Mesendoderm (in vitro differentiated cells): ENCODE data around the gene PCSK5.
A peak's percentile ranks its signal among the peaks of the same experiment; 100 is the strongest.

Experiments
- DNase-seq: peaks from one replicate; pipeline ENCODE4 v3.0.0; 2013
- H2AK5ac ChIP-seq: 2 replicates; pipeline ENCODE4 v1.6.1; 2013; ENCODE audit warnings: low read length, inconsistent platforms
- H2BK120ac ChIP-seq: 2 replicates; pipeline ENCODE4 v1.6.1; 2013; ENCODE audit warnings: low read depth, mild to moderate bottlenecking, low read length, moderate library complexity, mixed read lengths
- H2BK15ac ChIP-seq: replicated peaks from 2 replicates; pipeline ENCODE4 v1.6.1; 2013; ENCODE audit warnings: low read depth, mild to moderate bottlenecking, moderate library complexity
- H2BK5ac ChIP-seq: 2 replicates; pipeline ENCODE4 v1.6.1; 2013; ENCODE audit warnings: low read length, inconsistent platforms
- H3K18ac ChIP-seq: 2 replicates; pipeline ENCODE4 v1.6.1; 2013; ENCODE audit warnings: mild to moderate bottlenecking, low read length, mixed read lengths
- H3K23ac ChIP-seq: one replicate; pipeline ENCODE4 v1.6.1; 2013; ENCODE audit warnings: low read length
- H3K27ac ChIP-seq: 2 replicates; pipeline ENCODE4 v1.5.1; 2013; ENCODE audit warnings: low read depth, mild to moderate bottlenecking, inconsistent platforms, low read length, moderate library complexity
- H3K27me3 ChIP-seq: 2 replicates; pipeline ENCODE4 v1.6.1; 2013; ENCODE audit warnings: low read length, control low read depth, mild to moderate bottlenecking, inconsistent platforms; ENCODE audit not compliant: insufficient read depth, poor library complexity
- H3K36me3 ChIP-seq: 2 replicates; pipeline ENCODE4 v1.6.1; 2013; ENCODE audit warnings: low read length, inconsistent platforms; ENCODE audit not compliant: control insufficient read depth, insufficient read depth
- H3K4ac ChIP-seq: one replicate; pipeline ENCODE4 v1.6.1; 2013; ENCODE audit warnings: low read depth, mild to moderate bottlenecking, low read length, moderate library complexity
- H3K4me1 ChIP-seq: 2 replicates; pipeline ENCODE4 v1.6.1; 2013; ENCODE audit warnings: low read depth, low read length, inconsistent platforms; ENCODE audit not compliant: control insufficient read depth
- H3K4me2 ChIP-seq: 2 replicates; pipeline ENCODE4 v1.6.1; 2013; ENCODE audit warnings: low read length
- H3K4me3 ChIP-seq: 2 replicates; pipeline ENCODE4 v1.5.1; 2013; ENCODE audit warnings: mild to moderate bottlenecking, low read length
- H3K56ac ChIP-seq: one replicate; pipeline ENCODE4 v1.6.1; 2013; ENCODE audit warnings: low read length
- H3K79me1 ChIP-seq: 2 replicates; pipeline ENCODE4 v1.6.1; 2013; ENCODE audit warnings: low read length, inconsistent platforms
- H3K79me2 ChIP-seq: 2 replicates; pipeline ENCODE4 v1.6.1; 2013; ENCODE audit warnings: mild to moderate bottlenecking, low read length; ENCODE audit not compliant: control insufficient read depth, insufficient read depth
- H3K9ac ChIP-seq: 2 replicates; pipeline ENCODE4 v1.6.1; 2013; ENCODE audit warnings: low read length, inconsistent platforms
- H4K5ac ChIP-seq: one replicate; pipeline ENCODE4 v1.6.1; 2013; ENCODE audit warnings: low read length
- H4K8ac ChIP-seq: one replicate; pipeline ENCODE4 v1.6.1; 2013; ENCODE audit warnings: low read depth, mild to moderate bottlenecking, control low read depth, low read length, moderate library complexity
- WGBS: extraction: QIAGEN DNeasy Blood & Tissue Kit; methylation state at CpG from one replicate; pipeline ENCODE4 v1.1.7; 2013; ENCODE audit warnings: low lambda C conversion rate, missing lambda C conversion rate; ENCODE audit not compliant: insufficient coverage; ENCODE audit errors: extremely low coverage; 5-methylcytosine and 5-hydroxymethylcytosine counted together

Gene PCSK5

DNA sequence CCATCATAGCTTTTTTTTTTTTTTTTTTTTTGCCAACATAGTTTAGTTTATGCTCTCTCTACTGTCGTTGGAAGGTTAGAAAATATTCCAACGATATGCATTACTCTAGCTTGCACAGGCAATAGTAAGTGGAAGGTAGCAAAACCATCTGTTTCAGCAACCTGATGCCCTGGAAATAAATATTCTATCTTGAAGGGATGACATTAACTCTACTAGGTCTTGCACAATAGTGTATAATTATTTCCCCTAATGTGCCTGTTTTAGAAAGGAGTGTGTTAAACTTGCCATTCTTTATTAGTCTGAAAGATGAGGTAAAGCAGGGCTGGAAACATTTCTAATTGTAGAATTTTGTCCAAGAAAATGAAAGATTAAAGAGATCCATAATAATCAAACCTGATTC, 111.0 kb downstream of the PCSK5 start:
- no peak overlapping the region for H3K23ac ChIP-seq
- H3K4me3 ChIP-seq: no peak overlapping the region
- no peak overlapping the region for H2BK120ac ChIP-seq
- WGBS: no CpG with 5 or more reads among the region's 2 CpGs
- no peaks in the 10 kb centered on the region for H3K36me3 ChIP-seq
- no peak overlapping the region for H3K18ac ChIP-seq
- H3K56ac ChIP-seq: no peak overlapping the region
- H3K4me1 ChIP-seq: no peaks in the 10 kb centered on the region
- H3K4ac ChIP-seq: no peak overlapping the region
- H2BK5ac ChIP-seq: no peak overlapping the region
- H3K4me2 ChIP-seq: no peak overlapping the region
- no peak overlapping the region for H2BK15ac ChIP-seq
- H3K27ac ChIP-seq: no peak overlapping the region
- H4K5ac ChIP-seq: no peak overlapping the region
- DNase-seq: no peak
- H3K9ac ChIP-seq: no peak overlapping the region
- no peaks in the 10 kb centered on the region for H3K79me1 ChIP-seq
- H3K79me2 ChIP-seq: no peaks in the 10 kb centered on the region
- H3K27me3 ChIP-seq: no peaks in the 10 kb centered on the region
- H2AK5ac ChIP-seq: no peak overlapping the region
- no peak overlapping the region for H4K8ac ChIP-seq

DNA sequence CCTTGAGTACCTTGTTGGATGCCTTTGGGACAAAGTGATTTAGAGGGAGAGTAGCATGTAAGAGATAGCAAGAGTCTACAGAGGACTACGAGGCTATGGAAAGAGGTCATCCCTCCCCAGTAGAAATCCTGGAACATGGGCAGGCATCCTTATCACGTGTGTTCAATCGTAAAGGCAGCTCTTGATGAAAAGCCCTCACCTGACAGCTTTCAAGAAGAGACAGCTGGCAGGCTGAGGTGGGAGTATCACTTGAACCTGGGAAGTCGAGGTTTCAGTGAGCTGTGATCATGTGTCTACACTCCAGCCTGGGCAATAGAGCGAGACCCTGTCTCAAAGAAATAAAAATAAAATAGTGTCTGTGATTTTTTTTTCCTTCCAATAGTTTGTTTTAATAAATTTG, 112.6 kb downstream of the PCSK5 start:
- Histone ChIP-seq H3K23ac (no peak overlapping the region), H3K79me2 (no peaks in the 10 kb centered on the region), H3K4me2 (no peak overlapping the region), H3K18ac (no peak overlapping the region), H2BK5ac (no peak overlapping the region), H3K4me1 (no peaks in the 10 kb centered on the region), H4K5ac (no peak overlapping the region), H3K4ac (no peak overlapping the region), H3K27ac (no peak overlapping the region), H3K79me1 (no peaks in the 10 kb centered on the region), H2AK5ac (no peak overlapping the region), H3K4me3 (no peak overlapping the region), H4K8ac (no peak overlapping the region), H2BK15ac (no peak overlapping the region), H3K27me3 (no peaks in the 10 kb centered on the region), H3K56ac (no peak overlapping the region), H2BK120ac (no peak overlapping the region), H3K36me3 (no peaks in the 10 kb centered on the region), H3K9ac (no peak overlapping the region)
- DNase-seq: no peak
- WGBS: no CpG with 5 or more reads among the region's 5 CpGs

DNA sequence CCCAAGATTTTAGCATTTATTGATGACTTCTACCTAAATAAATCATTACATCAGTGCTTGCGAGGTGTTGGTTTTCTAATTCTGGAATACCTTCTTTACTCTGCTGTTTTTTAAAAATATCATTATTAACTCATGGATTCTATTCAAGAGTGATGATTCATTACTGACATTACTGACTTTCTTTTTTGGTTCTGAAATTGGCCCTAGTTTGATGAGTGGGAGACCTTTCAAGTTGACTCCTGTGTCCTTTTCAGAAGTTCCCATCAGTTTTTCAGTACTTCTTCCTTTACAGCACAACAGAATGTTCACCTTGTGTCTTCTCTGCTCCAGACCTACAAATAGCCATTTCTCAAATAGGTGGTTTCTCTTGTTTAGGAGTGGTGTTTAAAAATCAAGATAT, 114.1 kb downstream of the PCSK5 start:
- DNase-seq: no peak
- no peak overlapping the region for H2AK5ac ChIP-seq
- no peak overlapping the region for H2BK5ac ChIP-seq
- H3K79me1 ChIP-seq: no peaks in the 10 kb centered on the region
- no peak overlapping the region for H3K56ac ChIP-seq
- H3K27me3 ChIP-seq: no peaks in the 10 kb centered on the region
- H3K18ac ChIP-seq: no peak overlapping the region
- H3K23ac ChIP-seq: no peak overlapping the region
- no peak overlapping the region for H2BK15ac ChIP-seq
- H3K79me2 ChIP-seq: no peaks in the 10 kb centered on the region
- no peaks in the 10 kb centered on the region for H3K36me3 ChIP-seq
- WGBS: no CpG with 5 or more reads among the region's 1 CpG
- no peak overlapping the region for H4K8ac ChIP-seq
- no peak overlapping the region for H3K4ac ChIP-seq
- no peaks in the 10 kb centered on the region for H3K4me1 ChIP-seq
- no peak overlapping the region for H4K5ac ChIP-seq
- no peak overlapping the region for H3K27ac ChIP-seq
- no peak overlapping the region for H2BK120ac ChIP-seq
- no peak overlapping the region for H3K4me2 ChIP-seq
- H3K4me3 ChIP-seq: no peak overlapping the region
- H3K9ac ChIP-seq: no peak overlapping the region

DNA sequence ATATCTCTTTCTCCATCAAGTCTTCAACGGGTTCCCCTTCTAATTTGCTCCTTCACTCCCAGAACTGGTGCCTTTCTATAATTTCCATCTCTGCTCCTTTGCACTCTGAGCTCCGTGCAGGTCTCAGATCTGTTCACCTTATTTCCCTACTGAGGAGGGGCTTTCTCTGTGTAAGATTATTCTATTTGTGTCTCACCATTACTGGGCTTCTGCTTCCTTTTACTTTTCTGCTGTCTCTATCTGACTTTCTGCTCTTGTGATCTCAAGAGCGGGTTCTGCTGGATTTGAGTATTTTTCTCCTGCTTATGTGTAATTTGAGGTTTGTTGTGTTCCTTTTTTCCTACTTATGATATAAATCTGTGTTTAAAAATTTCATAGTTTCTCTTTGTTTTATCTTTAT, 117.5 kb downstream of the PCSK5 start:
- H3K27me3 ChIP-seq: no peaks in the 10 kb centered on the region
- no peaks in the 10 kb centered on the region for H3K36me3 ChIP-seq
- no peak overlapping the region for H2AK5ac ChIP-seq
- H2BK15ac ChIP-seq: no peak overlapping the region
- H3K9ac ChIP-seq: no peak overlapping the region
- H3K79me1 ChIP-seq: no peaks in the 10 kb centered on the region
- H3K56ac ChIP-seq: no peak overlapping the region
- H2BK5ac ChIP-seq: no peak overlapping the region
- H3K18ac ChIP-seq: no peak overlapping the region
- H4K8ac ChIP-seq: no peak overlapping the region
- H3K4ac ChIP-seq: no peak overlapping the region
- no peaks in the 10 kb centered on the region for H3K79me2 ChIP-seq
- no peaks in the 10 kb centered on the region for H3K4me1 ChIP-seq
- DNase-seq: no peak
- H2BK120ac ChIP-seq: no peak overlapping the region
- no peak overlapping the region for H4K5ac ChIP-seq
- H3K4me2 ChIP-seq: no peak overlapping the region
- no peak overlapping the region for H3K4me3 ChIP-seq
- no peak overlapping the region for H3K27ac ChIP-seq
- H3K23ac ChIP-seq: no peak overlapping the region
- no CpG with 5 or more reads among the region's 3 CpGs for WGBS

DNA sequence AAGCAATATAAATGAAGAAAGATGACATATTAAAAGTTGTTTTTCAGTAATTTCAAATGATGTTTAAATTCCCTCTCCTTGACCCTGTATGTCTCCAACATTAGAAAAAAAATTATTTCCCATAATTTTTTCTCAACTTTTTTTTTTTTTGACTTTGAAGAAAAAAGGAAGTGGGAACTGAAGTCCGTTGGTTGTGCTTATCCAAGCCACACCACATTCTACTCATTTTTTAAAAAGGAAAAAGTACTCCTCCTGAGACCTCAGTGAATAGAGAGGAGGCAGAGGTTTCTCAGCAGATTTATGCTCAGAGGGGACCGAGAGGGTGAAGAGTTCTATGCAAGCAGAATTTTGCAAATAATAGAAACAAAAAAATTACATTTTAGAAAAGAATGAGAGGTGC, 123.3 kb downstream of the PCSK5 start:
- Histone ChIP-seq H3K27me3 (no peaks in the 10 kb centered on the region), H3K4me2 (no peak overlapping the region), H3K79me1 (no peaks in the 10 kb centered on the region), H2AK5ac (no peak overlapping the region), H3K9ac (no peak overlapping the region), H4K5ac (no peak overlapping the region), H2BK5ac (no peak overlapping the region), H3K23ac (no peak overlapping the region), H3K56ac (no peak overlapping the region), H3K4me1 (peaks cover 2% of the 10 kb centered on the region), H3K27ac (no peak overlapping the region), H3K36me3 (no peaks in the 10 kb centered on the region), H3K4ac (no peak overlapping the region), H2BK15ac (no peak overlapping the region), H2BK120ac (no peak overlapping the region), H3K79me2 (no peaks in the 10 kb centered on the region), H4K8ac (no peak overlapping the region), H3K4me3 (no peak overlapping the region), H3K18ac (no peak overlapping the region)
- WGBS: no CpG with 5 or more reads among the region's 2 CpGs
- no peak for DNase-seq

DNA sequence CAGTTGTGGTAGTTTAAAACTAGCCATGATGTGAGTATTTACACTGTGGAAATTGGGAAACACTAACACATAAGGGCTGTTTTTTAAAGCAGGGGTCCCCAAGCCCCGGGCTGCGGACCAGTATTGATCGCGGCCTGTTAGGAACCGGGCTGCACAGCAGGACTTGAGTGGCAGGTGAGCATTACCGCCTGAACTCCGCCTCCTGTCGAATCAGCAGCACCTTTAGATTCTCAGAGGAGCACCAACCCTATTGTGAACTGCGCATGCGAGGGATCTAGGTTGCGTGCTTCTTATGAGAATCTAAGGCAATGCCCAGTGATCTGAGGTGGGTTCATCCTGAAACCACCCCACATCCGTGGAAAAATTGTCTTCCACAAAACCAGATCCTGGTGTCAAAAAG, 127.8 kb downstream of the PCSK5 start:
- no peak overlapping the region for H2AK5ac ChIP-seq
- no peak overlapping the region for H3K4me2 ChIP-seq
- no peak overlapping the region for H2BK120ac ChIP-seq
- peak overlapping the region; percentile 24 for H3K18ac ChIP-seq
- H3K27me3 ChIP-seq: no peaks in the 10 kb centered on the region
- WGBS: no CpG with 5 or more reads among the region's 12 CpGs
- H4K5ac ChIP-seq: no peak overlapping the region
- peaks cover 2% of the 10 kb centered on the region for H3K4me1 ChIP-seq
- no peak for DNase-seq
- no peaks in the 10 kb centered on the region for H3K79me2 ChIP-seq
- no peak overlapping the region for H3K56ac ChIP-seq
- no peak overlapping the region for H2BK5ac ChIP-seq
- H3K36me3 ChIP-seq: no peaks in the 10 kb centered on the region
- no peak overlapping the region for H3K4ac ChIP-seq
- H3K23ac ChIP-seq: no peak overlapping the region
- H3K27ac ChIP-seq: no peak overlapping the region
- no peak overlapping the region for H2BK15ac ChIP-seq
- no peaks in the 10 kb centered on the region for H3K79me1 ChIP-seq
- no peak overlapping the region for H3K4me3 ChIP-seq
- no peak overlapping the region for H4K8ac ChIP-seq
- no peak overlapping the region for H3K9ac ChIP-seq
